Astrocyte of the cerebellum (primary cell): ENCODE data around the gene TUFM.

Source experiments
- DNase-seq: peaks from one replicate; pipeline ENCODE4 v3.0.0-alpha.2; 2011; ENCODE audit warnings: low read depth
- H3K4me3 ChIP-seq: 2 replicates; pipeline ENCODE4 v1.5.1; 2011; ENCODE audit warnings: mild to moderate bottlenecking, low read depth, low read length, moderate library complexity
- CTCF ChIP-seq: IDR thresholded peaks from 2 replicates; pipeline ENCODE4 v1.5.1; 2012; ENCODE audit warnings: low read length, low read depth, moderate library complexity, mild to moderate bottlenecking; ENCODE audit errors: missing control alignments
- in situ Hi-C: cut with HindIII; loops from 2 replicates; pipeline ENCODE4 v1.10.0; 2017; ENCODE audit warnings: low sequenced_read_pairs

Gene TUFM

DNA sequence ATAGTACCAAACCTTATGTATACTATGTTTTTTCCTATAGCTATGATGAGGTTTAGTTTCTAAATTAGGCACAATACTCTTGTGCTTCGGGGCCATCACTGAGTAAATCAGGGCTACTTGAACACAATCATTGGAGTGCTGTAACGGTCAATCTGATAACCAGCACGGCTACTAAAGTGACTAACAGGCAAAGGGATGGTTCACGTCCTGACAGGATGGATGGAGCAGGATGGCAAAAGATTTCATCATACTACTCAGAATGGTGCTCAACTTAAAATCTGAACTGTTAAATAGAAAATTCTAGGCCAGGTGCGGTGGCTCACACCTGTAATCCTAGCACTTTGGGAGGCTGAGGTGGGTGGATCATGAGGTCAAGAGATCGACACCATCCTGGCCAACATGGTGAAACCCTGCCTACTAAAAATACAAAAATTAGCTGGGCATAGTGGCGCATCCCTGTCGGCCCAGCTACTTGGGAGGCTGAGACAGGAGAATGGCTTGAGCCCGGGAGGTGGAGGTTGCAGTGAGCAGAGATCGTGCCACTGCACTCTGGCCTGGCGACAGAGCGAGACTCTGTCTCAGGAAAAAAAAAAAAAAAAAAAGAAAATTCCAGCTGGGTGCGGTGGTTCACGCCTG, 7.0 kb downstream of the TUFM start:
- no peak for TF ChIP-seq CTCF
- H3K4me3 ChIP-seq: no peak overlapping the region
- in situ Hi-C loops: no loop called here

DNA sequence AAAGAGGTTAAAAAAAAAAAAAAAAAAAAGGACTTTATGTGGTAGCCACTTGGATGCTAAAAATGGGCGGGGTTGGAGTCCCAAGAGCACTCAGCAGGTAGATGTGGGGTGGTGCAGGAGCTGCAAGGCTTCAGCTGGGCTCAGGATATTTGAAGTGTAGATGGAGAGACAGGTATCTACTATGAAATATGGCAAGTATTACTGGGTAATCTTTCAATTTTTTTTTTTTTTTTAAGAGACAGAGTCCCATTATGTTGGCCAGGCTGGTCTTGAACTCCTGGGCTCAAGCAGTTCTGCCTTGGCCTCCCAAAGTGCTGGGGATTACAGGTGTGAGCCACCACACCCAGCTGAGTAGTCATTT, 7.6 kb downstream of the TUFM start:
- H3K4me3 ChIP-seq: no peak overlapping the region
- no peak for TF ChIP-seq CTCF
- in situ Hi-C loops: no loop called here
- no peak for DNase-seq

More for the DNA sequence above, 7.0 kb downstream of the TUFM start:
- no peak for DNase-seq

DNA sequence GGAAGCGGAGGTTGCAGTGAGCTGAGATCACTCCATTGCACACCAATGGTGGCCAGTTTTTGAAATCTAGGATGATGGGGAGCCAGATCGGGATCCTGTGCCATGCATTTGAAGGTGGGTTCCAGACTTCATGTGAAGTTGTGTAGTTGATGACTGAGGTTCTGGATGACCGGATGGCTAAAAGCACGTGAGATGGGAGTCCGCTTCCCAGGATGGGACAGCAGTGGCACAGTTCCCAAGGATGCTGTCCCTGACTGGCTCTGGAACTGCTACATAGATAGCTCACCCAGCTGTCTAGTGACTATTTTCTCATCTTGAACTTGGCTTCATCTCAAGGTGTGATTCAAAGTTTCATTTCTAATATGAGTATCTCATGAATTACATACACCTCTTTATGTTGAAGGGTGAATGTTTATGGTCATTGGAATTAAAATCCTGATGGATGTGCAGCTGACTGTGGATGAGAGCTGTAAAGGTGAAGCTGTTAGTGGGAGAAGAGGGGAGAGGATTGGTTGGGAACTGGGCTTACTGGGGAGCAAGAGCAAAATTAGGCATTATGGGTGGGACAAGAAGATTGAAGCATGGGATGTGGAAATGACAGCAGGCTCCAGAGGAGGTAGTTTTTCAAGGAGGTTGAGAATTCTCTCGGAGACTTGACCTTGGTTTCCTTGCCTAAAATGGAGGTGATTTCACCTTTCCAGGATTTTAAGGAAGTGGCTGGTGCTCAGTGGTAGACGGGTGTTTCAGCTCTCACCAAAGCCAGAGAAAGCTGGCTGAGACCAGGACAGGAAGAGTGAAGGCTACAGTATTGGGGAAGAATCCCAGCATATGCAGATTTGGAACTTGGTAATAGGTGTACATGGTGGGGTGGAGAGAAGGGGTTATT, 8.2 kb downstream of the TUFM start:
- in situ Hi-C loops: no loop called here
- no peak for TF ChIP-seq CTCF
- H3K4me3 ChIP-seq: no peak overlapping the region
- DNase-seq: no peak

GRCh38 chr16:28836761-28837064, 9.4 kb downstream of the TUFM start:
- no peak overlapping the region for H3K4me3 ChIP-seq
- in situ Hi-C loops: no loop called here
- TF ChIP-seq CTCF: no peak
- DNase-seq: no peak

- no peak overlapping the region for H3K4me3 ChIP-seq
- in situ Hi-C loops: no loop called here
- no peak for TF ChIP-seq CTCF
- no peak for DNase-seq
Observed at GRCh38 chr16:28835864-28836760, 10.0 kb downstream of the TUFM start.
